HG03039 (cell line): ENCODE results near the gene AP2B1.
"Not testable (repeated sequence)": the region's sequence is repeated elsewhere in the genome, so short reads cannot be mapped to it uniquely, and the experiment has no call there.

Experiments
- ATAC-seq: cut with Tn5 transposase; IDR thresholded peaks from one replicate; pipeline ENCODE4 v1.9.1; 2021; ENCODE audit warnings: mild to moderate bottlenecking, moderate library complexity; ENCODE audit not compliant: unreplicated experiment

The AP2B1 gene

DNA sequence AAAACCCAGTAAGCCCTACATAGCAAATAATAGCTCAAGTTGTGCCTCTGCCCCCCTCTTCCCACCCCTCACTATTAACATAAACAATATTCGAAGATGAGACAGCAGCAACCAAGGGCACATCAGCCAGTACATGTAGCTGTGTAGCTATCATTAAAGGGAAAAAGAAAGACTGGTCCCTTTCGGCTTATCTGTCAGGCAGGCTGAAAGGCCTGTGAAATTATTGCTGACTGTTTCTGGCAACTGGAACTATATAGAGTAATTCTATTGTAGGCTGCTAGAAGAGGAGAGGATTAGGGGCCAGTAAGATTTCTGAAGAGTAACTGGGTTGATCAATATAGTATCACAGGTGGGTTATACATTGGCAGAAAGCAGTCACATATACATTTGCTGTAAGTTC lies 107.8 kb downstream of the AP2B1 start:
- ATAC-seq = no peak

GRCh38 chr17:35695613-35696012 lies 108.5 kb downstream of the AP2B1 start:
- ATAC-seq = no peak

DNA sequence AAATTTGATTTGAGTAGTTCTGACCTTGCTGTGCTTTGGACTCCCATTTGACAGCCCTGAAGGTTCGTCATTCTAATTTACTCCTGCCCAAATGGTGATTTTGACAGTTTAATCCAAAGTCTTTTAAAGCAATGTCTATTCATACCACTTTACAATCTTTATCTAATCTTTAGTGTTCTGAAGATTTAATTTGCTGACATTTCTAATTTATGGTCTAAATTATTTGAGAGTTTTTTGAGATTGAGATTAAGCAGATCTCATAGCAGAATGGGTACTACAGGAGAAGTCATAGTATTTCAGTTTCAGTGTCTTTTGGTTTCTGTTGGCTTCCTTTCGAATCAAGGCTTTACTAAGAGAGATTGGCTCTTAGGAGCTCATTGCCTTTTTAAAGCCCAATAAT lies 111.7 kb downstream of the AP2B1 start:
- no peak for ATAC-seq

- ATAC-seq = no peak
These were observed 113.0 kb downstream of the AP2B1 start for GRCh38 chr17:35700150-35700549.

DNA sequence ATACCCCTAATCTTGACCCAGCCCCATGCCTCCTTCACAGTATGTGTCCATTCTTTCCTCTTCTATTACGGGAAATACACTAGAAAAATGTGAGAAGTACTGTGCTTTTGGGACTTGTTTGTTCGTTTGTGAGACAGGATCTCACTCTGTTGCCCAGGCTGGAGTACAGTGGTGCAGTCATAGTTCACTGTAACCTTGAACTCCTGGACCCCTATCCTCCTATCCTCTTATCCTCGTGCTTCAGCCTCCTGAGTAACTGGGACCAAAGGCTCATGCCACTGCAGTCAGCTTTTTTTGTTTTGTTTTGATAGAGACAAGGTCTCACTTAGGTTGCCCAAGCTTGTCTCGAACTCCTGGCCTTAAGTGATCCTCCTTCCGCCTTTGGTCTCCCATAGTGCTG lies 114.4 kb downstream of the AP2B1 start:
- ATAC-seq = no peak

DNA sequence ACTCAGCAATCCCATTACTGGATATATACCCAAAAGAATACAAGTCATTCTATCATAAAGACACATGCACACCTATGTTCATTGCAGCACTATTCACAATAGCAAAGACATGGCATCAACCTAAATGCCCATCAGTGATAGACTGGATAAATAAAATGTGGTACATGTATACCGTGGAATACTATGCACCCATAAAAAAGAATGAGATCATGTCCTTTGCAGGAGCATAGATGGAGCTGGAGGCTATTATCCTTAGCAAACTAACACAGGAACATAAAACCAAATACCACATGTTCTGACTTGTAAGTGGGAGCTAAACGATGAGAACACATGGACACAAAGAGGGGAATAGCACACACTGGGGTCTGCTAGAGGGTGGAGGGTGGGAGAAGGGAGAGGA lies 116.2 kb downstream of the AP2B1 start:
- not testable (repeated sequence) for ATAC-seq

GRCh38 chr17:35705230-35705629 lies 118.1 kb downstream of the AP2B1 start:
- no peak for ATAC-seq

- no peak for ATAC-seq
These were observed 118.6 kb downstream of the AP2B1 start for GRCh38 chr17:35705705-35706104.

DNA sequence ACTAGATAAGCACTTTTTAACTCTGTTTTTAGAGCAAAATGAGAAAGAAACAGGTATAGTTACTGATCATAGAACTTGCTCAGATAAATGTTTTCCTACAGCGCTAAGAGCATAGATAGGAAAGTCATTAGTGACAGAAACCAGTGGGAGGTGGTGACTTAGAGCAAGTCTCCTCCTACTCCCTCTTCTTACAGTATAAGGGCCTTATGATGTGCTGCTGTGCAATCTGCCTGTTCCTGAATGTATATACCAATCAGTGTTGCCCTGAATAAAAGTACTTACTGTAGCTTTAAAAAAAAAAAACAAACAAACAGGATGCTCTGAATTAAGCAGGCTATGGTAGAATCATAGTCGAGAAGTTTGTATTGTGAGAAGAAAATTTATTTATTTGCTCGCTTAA lies 121.0 kb downstream of the AP2B1 start:
- ATAC-seq = no peak

DNA sequence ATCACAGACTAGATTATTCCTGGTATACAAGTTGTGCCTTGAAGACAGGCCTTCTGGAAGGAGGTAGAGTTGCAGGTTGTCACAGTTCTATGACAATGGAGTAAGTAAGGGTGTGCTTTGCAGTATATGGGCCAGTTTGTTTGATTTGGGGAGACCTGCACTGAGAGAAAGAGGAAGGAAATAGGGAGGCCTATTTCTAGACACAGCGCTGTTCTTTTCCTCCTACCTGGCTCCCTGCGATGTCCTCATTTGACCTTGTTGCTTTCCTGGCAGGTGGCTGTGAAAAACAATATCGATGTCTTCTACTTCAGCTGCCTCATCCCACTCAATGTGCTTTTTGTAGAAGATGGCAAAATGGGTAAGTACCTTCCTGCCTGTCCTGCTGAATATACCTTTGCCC lies 121.8 kb downstream of the AP2B1 start:
- no peak for ATAC-seq

GRCh38 chr17:35709874-35710273 lies 122.8 kb downstream of the AP2B1 start:
- ATAC-seq = no peak

DNA sequence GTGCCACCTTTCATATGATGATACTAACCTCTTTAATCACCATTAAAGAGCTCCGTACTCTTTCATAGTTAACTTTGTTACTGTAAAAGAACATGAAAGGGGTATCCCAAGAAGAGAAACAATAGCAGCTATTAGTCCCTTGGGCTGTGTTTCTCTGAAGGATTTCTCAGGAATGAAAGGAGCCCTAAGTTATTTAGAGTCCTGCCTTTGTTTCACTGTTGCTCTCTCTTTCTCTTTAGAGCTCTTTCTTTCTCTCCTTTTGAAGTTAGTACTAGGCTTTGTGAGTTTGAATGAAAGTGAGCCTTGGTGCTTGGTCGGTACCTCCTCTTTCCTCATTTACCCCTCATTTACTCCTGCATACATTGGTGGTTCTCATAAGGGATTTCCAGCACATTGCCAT lies 123.8 kb downstream of the AP2B1 start:
- ATAC-seq = no peak

GRCh38 chr17:35713069-35713728 lies 126.1 kb downstream of the AP2B1 start:
- ATAC-seq = no peak

DNA sequence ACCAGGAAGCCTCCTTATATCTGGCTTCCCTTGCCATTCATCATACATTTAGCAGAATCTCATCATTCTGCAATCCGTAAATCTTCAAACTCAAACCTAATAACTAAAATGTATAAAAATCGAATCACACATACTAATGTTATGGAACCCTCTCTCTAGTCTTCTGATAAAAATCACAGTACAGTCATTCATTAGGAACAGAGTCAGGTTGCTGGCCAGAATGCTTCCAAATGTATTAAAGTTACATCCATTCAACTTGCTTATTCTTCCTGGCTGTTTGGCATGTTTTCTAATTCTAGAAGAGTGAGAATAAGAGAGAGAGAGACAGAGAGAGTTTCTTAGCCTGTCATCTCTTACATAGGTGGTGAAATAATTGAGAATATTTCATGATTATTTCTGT lies 127.9 kb downstream of the AP2B1 start:
- ATAC-seq = no peak

DNA sequence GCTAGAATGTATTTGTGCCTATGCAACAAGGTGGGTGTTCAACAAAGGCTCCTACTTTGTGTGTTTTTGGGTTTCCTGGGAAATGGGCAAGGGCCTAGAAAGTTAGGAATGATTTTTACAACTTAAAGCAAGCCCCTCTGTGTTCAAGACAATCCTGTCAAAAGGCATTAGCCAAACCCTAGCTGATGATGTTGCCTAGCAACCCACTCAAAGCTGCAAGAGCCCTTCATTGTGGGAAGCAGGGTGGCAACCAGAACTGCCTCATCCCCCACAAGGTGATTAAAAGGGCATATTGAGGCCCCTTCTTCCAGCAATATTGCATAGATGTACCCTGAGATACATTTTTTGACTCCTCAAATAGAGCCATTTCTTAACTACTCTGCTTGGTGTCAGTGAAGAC lies 128.3 kb downstream of the AP2B1 start:
- no peak for ATAC-seq

- ATAC-seq = no peak
These were observed 129.1 kb downstream of the AP2B1 start for GRCh38 chr17:35716173-35716572.

DNA sequence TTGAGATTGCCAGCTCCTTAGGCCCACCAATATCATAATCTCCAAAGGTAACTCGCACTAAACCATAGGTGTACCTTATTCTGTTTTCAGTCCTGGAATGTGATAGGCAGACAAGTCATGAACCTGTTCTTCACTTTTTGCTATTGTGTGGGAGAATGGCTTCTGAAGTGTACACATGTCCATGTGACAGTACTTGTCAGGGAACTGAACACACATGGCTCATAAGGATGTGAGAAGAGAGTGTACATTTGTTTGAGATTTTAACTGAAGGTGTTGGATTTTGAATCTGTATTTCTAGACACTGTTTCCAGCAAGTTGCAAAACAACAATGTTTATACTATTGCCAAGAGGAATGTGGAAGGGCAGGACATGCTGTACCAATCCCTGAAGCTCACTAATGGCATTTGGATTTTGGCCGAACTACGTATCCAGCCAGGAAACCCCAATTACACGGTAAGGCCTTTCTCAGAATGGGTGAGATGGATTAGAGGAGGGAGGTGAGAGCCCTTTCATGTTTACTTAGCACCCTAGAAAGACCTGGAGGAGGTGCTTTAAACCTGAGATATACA lies 129.9 kb downstream of the AP2B1 start:
- no peak for ATAC-seq

- ATAC-seq = no peak
These were observed 130.4 kb downstream of the AP2B1 start for GRCh38 chr17:35717475-35717874.

GRCh38 chr17:35723735-35724134 lies 136.6 kb downstream of the AP2B1 start:
- ATAC-seq = no peak

GRCh38 chr17:35725058-35725457 lies 137.9 kb downstream of the AP2B1 start:
- no peak for ATAC-seq

DNA sequence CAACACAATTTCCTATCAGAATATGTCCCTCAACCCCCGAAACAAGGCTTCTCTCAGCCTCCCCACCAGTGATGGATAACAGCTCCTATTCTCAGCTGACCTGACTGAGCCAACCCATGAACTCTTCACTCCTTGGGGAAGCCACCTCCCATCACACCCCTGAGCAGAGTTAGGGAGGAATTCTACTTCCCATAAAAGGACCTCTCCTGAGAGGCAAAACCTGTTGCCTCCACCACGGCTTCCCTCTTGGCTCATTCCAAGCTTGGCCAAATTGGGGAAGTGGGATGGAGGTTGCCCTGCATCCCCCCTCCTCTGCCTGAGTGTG lies 138.6 kb downstream of the AP2B1 start:
- no peak for ATAC-seq

DNA sequence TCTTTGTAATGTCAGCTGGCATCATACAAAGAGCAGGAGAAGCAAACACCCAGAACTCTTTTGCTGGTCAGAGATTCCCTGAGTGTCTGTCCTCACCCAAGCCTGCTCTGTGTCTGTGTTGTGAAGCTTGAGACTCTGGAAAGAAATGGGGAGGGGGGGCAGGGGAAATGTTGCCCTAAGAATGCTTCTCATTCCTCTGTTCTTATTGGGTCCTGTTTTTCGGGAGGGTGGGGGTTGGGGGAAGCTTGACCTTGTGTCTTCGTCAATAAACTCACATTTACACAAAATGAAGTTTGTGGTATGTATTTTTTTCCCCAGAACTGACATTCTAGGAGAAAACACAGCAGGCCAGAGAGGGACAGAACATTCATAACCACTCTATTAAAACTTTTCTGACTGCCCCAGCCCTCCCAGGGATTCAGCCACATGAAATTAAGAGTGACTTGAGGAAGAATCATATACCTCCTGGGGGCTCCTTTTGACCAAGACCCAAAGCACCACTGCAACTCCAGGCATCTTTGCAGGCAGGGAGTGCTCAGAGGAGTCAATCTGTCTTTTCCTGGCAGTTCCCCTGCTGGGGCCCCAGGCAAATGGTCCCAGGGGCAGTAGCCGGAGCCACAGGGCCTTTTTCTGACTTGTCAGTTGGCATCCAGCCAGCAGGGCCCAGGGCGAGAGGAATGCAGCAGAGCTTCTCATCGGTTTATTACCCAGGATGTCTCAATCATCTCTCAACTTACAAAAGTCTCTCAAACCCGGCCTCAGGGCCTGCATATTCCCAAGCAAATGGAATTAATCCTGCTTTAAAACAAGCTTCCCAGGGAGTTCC lies 139.2 kb downstream of the AP2B1 start:
- ATAC-seq = no peak
